ENCODE results near the gene CLSTN2.

Gene CLSTN2

DNA sequence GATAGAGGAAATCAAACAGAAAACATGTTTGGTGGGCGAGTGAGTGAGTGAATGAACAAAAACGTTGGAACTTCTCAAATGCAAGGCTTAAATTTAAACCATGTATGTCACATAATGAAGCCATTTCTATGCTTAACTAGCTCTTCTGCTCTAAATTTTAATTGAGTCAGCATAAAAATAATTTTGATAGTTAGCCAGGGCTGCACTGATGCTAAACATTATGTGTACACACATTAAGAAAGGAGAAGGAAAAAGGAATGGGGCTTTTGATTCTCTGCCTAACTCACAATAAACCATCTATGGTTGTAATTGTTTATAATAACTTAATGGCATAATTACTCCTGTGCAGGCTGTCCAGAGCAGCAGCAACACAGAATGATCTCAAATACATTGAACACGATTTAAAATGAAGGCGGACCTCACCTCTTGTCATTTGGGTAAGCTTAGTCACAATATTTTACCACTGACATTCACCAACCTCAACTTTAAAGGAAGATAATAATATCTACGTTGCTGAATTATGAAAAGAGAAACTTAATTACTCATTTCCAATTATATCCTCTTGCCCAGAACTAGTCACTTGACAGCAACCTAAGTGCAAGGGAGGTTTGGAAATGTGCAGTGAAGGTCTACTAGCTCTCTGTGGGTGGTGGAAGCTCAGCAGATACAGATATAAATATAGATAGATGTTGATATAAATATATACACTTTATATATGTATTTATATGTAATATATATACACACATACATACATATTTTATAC lies 424.4 kb downstream of the CLSTN2 start:
- peaks cover 2% of the 10 kb centered on the region for H3K9me3 Mint-ChIP-seq
- no peaks in the 10 kb centered on the region for H3K36me3 Mint-ChIP-seq (ENCODE audit: low read depth)
- DNase-seq, result no peak
- H3K4me3 Mint-ChIP-seq, result no peak overlapping the region
- no peak overlapping the region for H3K27ac Mint-ChIP-seq
- no peaks in the 10 kb centered on the region for H3K4me1 Mint-ChIP-seq (ENCODE audit: low read depth)
- peaks cover 8% of the 10 kb centered on the region for H3K27me3 Mint-ChIP-seq

DNA sequence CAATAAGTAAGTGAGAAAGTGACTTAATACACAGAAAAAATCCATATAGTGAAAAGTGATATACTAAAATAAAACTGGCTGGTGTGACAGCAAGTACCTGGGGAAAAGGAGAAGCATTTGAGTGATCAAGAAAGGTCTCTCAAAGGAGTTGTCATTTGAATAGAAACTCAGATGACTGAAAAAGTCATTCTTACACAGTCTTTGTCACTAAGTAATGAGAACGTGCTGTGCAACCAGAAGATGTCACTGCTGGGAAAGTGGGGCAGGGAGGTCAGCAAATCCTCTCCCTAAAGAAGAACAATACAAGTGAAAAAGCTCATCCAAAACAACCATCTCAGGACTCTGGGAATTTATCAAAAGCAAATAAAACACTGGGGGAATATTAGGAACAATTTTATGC lies 425.3 kb downstream of the CLSTN2 start:
- no peaks in the 10 kb centered on the region for H3K36me3 Mint-ChIP-seq (ENCODE audit: low read depth)
- peaks cover 8% of the 10 kb centered on the region for H3K27me3 Mint-ChIP-seq
- H3K9me3 Mint-ChIP-seq, result peaks cover 2% of the 10 kb centered on the region
- H3K4me3 Mint-ChIP-seq, result no peak overlapping the region
- H3K27ac Mint-ChIP-seq, result no peak overlapping the region
- no peaks in the 10 kb centered on the region for H3K4me1 Mint-ChIP-seq (ENCODE audit: low read depth)
- no peak for DNase-seq

DNA sequence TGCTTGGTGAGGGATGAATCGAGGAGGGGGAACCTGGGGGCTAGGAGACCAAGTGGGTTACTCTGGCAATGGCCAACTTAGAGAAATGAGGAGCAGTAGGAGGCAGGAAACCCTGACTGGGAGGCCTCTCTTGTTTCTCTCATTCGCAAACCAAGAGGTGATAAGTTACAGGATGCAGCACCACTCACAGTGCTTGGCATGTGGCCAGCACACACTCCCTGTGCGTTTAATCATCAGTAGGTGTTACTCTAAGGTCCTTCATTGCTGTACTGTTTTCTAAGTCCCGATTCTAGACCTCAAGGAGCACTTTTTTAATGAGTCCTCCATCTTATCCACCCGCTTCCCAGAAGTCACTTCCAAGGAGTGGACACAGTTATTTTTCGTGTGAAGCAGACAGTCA lies 428.8 kb downstream of the CLSTN2 start:
- no peaks in the 10 kb centered on the region for H3K4me1 Mint-ChIP-seq (ENCODE audit: low read depth)
- H3K4me3 Mint-ChIP-seq, result no peak overlapping the region
- no peaks in the 10 kb centered on the region for H3K27me3 Mint-ChIP-seq
- H3K36me3 Mint-ChIP-seq (ENCODE audit: low read depth), result no peaks in the 10 kb centered on the region
- H3K27ac Mint-ChIP-seq, result no peak overlapping the region
- DNase-seq, result no peak
- H3K9me3 Mint-ChIP-seq, result peaks cover 2% of the 10 kb centered on the region

DNA sequence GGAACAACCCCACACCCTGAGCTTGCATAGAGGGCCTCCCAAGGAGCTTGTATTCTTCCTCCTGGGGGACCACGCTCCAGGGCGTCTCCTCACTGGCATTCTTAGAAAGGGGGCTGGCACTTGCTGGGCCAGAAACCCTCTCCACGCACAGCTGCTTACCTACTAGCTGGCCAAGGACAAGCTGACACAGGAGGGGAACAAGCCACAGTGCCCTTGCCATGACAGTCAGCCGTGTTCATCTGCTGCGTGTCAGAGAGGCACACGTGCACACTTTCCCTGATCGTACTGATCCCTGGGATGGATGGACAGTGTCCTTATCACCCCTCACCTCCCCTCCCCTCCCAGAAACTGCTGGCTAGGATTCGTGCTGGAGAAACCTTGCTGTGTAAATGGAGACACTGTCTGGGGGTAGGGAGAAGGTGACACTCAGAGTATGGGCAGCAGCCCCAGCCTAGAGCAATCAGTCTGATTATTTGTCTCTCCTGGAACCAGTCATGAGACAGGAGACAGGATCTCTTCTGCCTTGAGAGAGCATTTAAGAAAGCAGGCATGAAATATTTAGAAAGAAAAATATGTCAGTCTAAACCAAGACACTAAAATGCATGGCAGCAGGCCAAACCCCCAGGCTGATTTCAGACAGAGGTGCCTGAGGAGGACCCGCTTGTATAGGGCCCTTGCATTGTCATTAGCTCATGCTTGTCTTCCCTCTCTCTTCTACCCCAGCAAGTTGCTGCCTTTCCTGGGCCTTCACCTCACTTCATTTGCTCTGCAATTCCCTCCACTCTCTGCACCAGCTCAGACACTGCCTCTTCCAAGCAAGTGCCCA lies 431.1 kb downstream of the CLSTN2 start:
- Mint-ChIP-seq H3K36me3 (ENCODE audit: low read depth) (no peaks in the 10 kb centered on the region), H3K4me1 (ENCODE audit: low read depth) (no peaks in the 10 kb centered on the region), H3K9me3 (peaks cover 2% of the 10 kb centered on the region), H3K27ac (no peak overlapping the region), H3K4me3 (no peak overlapping the region), H3K27me3 (no peaks in the 10 kb centered on the region)
- no peak for DNase-seq

DNA sequence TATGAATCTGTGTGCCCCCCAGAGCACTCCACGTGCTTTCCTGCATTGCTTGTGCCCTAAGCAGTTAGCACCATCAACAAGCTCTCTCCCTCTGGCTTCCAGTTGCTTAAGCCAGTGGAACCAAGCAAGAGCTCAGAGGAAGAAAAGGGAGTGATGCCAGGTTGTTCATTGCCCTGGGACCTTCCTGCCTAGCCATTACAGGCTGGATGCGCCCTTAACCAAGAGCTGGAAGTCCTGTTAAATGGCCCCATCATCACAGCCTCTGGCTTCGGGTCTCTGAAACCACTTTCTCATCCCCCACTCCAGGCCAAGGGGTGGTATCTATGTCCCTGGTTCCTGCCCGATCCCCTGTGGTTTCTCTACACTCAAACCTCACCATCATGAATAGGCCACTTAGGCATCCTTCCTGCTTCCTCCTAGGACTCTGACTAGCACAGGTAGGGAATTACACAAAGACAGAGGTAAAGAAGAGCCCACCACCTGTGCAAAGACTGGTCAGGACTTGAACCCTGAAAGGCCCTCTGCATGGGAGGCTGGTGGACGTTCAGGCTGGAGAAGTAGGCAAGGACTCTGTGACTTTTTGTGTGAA lies 433.3 kb downstream of the CLSTN2 start:
- no peaks in the 10 kb centered on the region for H3K9me3 Mint-ChIP-seq
- H3K4me1 Mint-ChIP-seq (ENCODE audit: low read depth), result no peaks in the 10 kb centered on the region
- H3K4me3 Mint-ChIP-seq, result no peak overlapping the region
- no peaks in the 10 kb centered on the region for H3K27me3 Mint-ChIP-seq
- no peak for DNase-seq
- no peaks in the 10 kb centered on the region for H3K36me3 Mint-ChIP-seq (ENCODE audit: low read depth)
- no peak overlapping the region for H3K27ac Mint-ChIP-seq

DNA sequence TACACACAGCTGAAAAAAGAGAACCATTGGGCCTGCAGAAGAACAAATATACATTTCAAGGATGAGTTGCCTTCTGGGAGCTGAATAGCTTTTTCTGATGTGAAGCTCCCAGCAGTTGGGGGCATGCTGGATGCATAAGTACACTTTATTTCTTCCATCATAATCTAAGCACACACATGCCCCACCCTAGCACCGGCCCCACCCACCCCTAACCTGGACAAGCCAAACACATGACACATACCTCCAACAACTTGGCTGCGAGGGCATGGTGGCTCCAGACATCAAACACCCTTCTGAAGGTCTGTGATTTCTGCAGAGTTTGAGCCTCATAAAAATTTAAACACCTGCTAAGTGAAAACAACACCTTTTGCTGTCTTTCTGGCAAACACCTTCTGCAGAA lies 435.7 kb downstream of the CLSTN2 start:
- no peak for DNase-seq
- H3K27me3 Mint-ChIP-seq, result no peaks in the 10 kb centered on the region
- no peaks in the 10 kb centered on the region for H3K36me3 Mint-ChIP-seq (ENCODE audit: low read depth)
- no peak overlapping the region for H3K27ac Mint-ChIP-seq
- H3K4me1 Mint-ChIP-seq (ENCODE audit: low read depth), result no peaks in the 10 kb centered on the region
- no peak overlapping the region for H3K4me3 Mint-ChIP-seq
- no peaks in the 10 kb centered on the region for H3K9me3 Mint-ChIP-seq

DNA sequence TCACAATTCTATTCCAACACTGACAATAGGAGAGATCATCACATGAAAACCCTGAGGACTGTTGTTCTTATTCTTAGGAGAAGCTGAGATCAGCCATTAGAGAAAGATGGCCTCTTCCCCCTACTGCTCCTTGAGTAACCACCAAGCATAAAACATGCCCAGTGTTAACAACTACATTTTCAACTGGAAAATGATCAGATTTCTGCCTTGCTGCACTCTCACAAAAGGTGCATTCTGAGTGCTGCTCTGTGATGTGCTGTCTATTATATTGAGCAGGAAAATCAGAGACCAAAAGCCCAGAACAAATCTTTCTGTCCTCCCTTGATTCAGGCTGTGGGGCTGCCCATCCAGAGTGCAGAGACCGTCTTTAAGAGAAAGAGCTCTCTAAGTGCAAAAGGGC lies 438.2 kb downstream of the CLSTN2 start:
- H3K27ac Mint-ChIP-seq, result no peak overlapping the region
- H3K36me3 Mint-ChIP-seq (ENCODE audit: low read depth), result no peaks in the 10 kb centered on the region
- no peak for DNase-seq
- no peaks in the 10 kb centered on the region for H3K4me1 Mint-ChIP-seq (ENCODE audit: low read depth)
- no peak overlapping the region for H3K4me3 Mint-ChIP-seq
- H3K9me3 Mint-ChIP-seq, result no peaks in the 10 kb centered on the region
- H3K27me3 Mint-ChIP-seq, result no peaks in the 10 kb centered on the region

DNA sequence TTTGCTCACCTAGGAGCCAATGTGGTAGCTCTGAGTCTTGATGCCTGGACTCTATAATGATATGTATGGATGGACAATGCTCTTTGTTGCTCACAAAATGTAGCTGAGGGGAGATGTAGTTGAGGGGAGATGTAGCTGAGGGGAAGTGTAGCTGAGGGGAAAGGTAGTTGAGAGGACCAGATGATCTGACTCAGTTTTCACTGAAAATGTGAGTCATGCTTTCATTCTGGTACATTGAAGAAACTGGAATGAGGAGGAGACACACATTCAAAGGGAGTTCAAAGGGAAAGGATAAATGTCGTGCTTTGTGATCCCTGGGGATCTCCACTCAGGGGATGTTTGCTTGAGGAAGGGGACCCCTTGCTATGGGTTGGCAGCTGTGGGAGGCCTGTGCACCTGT lies 440.0 kb downstream of the CLSTN2 start:
- DNase-seq, result no peak
- H3K36me3 Mint-ChIP-seq (ENCODE audit: low read depth), result no peaks in the 10 kb centered on the region
- H3K9me3 Mint-ChIP-seq, result no peaks in the 10 kb centered on the region

DNA sequence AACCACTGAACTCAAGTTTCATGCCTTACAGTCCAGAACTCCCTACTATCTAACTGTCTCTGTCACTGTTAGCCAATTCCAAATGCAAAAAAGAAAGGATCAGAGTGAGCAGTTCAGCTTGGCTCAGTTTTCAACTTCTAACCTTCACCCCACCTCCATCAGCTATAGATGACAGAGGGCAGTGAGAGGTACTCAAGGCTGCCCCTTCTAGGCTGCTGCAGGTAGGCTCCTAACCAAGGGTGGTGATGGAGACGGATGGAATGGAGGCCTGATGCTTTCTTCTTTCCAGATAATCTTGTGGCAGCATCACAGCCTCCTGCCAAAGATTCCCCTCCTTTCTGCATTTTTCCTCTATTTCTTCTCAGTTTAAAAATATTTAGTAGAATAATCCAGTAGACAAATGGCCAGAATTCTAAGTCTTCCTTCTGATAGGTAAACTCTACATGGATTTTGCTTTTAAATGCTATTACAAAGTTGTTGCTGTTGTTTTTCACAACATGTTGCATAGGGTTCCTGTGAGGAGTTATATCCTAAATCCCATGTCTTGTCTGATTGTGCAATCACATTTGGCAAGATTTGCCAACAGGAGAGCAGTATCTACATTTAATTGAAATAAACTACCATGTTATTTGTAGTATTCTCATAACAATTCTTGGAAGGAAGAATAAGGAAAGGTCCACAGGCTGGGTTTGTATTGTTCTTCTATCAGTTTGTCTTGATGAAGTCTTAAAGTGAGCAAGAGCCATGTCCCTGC lies 441.3 kb downstream of the CLSTN2 start:
- no peaks in the 10 kb centered on the region for H3K27me3 Mint-ChIP-seq
- no peaks in the 10 kb centered on the region for H3K36me3 Mint-ChIP-seq (ENCODE audit: low read depth)
- H3K4me1 Mint-ChIP-seq (ENCODE audit: low read depth), result no peaks in the 10 kb centered on the region
- H3K9me3 Mint-ChIP-seq, result no peaks in the 10 kb centered on the region
- H3K27ac Mint-ChIP-seq, result no peak overlapping the region
- no peak for DNase-seq
- H3K4me3 Mint-ChIP-seq, result no peak overlapping the region

More for the DNA sequence above, 440.0 kb downstream of the CLSTN2 start:
- Mint-ChIP-seq H3K4me3 (no peak overlapping the region), H3K27me3 (no peaks in the 10 kb centered on the region), H3K4me1 (ENCODE audit: low read depth) (no peaks in the 10 kb centered on the region), H3K27ac (no peak overlapping the region)

DNA sequence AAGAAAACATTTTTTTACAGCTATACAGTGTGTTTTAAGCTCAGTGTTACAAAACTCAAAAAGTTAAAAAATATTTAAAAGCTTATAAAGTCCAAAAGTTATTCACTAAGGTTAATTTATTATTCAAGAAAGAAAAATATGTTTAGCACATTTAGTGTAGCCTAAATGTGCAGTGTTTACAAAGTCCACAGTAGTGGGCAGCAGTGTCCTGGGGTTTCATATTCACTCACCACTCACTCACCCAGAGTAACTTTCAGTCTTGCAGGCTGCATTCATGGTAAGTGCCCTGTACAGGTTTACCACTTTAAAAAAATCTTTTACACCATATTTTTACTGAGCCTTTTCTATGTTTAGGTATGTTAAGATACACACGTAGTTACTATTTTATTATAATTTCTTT lies 442.7 kb downstream of the CLSTN2 start:
- no peak overlapping the region for H3K27ac Mint-ChIP-seq
- H3K9me3 Mint-ChIP-seq, result no peaks in the 10 kb centered on the region
- no peak for DNase-seq
- no peak overlapping the region for H3K4me3 Mint-ChIP-seq
- H3K4me1 Mint-ChIP-seq (ENCODE audit: low read depth), result no peaks in the 10 kb centered on the region
- H3K36me3 Mint-ChIP-seq (ENCODE audit: low read depth), result no peaks in the 10 kb centered on the region
- H3K27me3 Mint-ChIP-seq, result no peaks in the 10 kb centered on the region

DNA sequence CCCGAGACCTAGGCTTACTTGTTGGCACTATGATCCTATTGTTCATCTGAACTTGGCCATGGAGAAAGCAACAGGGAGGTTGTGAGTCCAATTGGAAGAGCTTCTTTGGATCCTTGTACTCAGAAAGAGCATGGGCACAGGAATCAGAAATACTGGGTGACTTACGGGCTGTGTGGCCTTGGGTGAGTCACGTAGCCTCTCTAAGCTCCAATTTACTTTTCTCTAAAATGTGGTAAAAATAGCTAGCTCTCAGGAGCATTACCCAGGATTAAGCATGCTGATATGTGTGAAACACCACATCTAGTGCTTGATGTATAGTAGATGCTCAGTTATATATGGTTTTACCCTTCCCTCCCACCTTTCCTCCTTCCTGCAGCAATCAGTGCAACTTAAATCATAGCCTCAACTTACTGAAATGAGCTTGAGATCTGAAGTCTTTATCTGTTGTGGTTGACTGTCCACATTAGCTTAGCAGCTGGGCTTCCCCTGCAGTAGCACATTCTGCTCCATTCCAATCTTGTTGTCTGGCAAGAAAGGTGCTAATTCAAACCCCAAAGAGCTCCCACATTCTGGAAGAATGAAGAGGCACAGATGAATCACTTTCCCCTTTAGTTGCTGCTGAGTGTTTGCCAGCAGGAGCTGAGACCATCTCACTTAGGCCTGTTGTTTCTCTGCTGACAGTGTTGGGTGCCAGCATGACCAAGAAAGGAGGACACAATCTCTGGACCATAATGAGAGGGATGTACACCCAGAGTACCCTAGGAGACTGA lies 443.8 kb downstream of the CLSTN2 start:
- H3K36me3 Mint-ChIP-seq (ENCODE audit: low read depth), result no peaks in the 10 kb centered on the region
- no peak overlapping the region for H3K4me3 Mint-ChIP-seq
- H3K27me3 Mint-ChIP-seq, result no peaks in the 10 kb centered on the region
- H3K9me3 Mint-ChIP-seq, result no peaks in the 10 kb centered on the region
- no peak for DNase-seq
- no peaks in the 10 kb centered on the region for H3K4me1 Mint-ChIP-seq (ENCODE audit: low read depth)
- no peak overlapping the region for H3K27ac Mint-ChIP-seq

DNA sequence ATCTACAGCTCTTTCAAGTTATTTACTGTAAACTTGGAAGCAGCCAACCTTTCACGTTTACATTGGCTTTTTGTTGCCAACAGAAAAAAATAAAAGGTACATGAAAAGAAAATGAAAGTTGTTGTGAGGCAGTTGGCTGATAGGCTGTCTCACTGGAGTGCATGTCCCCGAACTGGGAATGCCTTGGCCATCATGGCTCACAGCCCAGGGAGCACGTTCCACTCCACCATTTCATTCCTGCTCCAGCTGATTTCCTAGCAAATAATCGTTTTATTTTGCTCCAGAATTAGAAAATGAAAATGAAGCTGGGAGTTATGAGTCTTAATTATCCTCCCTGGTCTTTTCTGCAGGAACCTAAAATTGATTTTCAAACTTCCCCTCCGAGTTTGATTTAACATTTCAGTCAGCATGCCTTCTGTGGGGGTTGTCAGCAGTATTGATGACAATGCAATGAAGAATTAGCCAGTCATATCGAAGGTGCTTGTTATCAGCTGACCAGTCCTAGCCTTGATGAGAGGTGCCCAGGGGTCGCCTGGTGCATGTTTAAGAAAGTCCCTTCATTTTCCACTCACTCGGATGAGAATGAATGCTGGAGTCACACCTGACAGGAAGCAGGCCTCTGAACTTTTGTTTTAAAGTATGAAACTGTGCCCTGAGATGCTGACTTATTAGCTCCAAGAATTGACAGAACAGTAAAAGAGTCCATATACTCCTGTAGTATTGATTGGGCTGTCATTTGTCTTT lies 449.2 kb downstream of the CLSTN2 start:
- Mint-ChIP-seq H3K4me3 (no peak overlapping the region), H3K4me1 (ENCODE audit: low read depth) (no peaks in the 10 kb centered on the region), H3K27ac (no peak overlapping the region), H3K9me3 (no peaks in the 10 kb centered on the region), H3K27me3 (no peaks in the 10 kb centered on the region), H3K36me3 (ENCODE audit: low read depth) (no peaks in the 10 kb centered on the region)
- DNase-seq, result no peak

DNA sequence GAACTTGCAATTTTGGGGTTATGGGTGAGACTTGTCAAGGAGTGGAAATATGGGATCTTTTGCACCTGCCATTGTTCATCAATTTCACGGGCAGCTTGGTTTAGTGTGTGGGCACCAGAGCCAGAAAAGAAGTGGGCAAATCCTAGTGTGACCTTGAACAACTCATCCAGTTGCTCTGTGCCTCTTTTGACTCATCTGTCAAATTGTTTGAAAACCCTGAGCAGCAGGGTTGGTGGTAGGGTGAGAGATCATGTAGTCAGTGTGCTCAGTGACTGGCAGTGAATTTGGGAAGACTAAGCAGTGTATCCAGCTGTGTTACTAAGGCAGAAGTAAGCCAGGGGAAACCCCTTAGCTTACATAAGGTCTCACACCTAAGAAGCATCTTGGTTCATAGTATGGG lies 449.9 kb downstream of the CLSTN2 start:
- Mint-ChIP-seq H3K27me3 (no peaks in the 10 kb centered on the region), H3K9me3 (no peaks in the 10 kb centered on the region), H3K36me3 (ENCODE audit: low read depth) (no peaks in the 10 kb centered on the region), H3K4me3 (no peak overlapping the region), H3K27ac (no peak overlapping the region), H3K4me1 (ENCODE audit: low read depth) (no peaks in the 10 kb centered on the region)
- no peak for DNase-seq

Measured in activated T-cell treated with anti-CD3 and anti-CD28 coated beads, Interleukin-2, amount 50 U/mL, for 24 hours (primary cell).